HEK293 (cell line): Measurements from ENCODE around the gene BAIAP2L2.
A peak's percentile ranks its signal among the peaks of the same experiment; 100 is the strongest.

Experiments
- CTCF ChIA-PET: fragments of 350-600 bp; formaldehyde crosslinking; extraction: SDS; loops from one replicate; lab custom pipeline; 2021; ENCODE audit warnings: antibody characterized with exemption; lab: Yijun Ruan, JAX
- POLR2A ChIA-PET: fragments of 300-600 bp; formaldehyde crosslinking; extraction: SDS; loops from one replicate; lab custom pipeline; 2020; ENCODE audit warnings: antibody characterized with exemption, inconsistent platforms; lab: Yijun Ruan, JAX
- H3K27ac ChIP-seq: fragments of 200-500 bp; sonication (Bioruptor generic); 2 replicates; pipeline ENCODE4 v1.5.1; 2014; ENCODE audit warnings: low read depth, low read length, control low read depth, inconsistent platforms; ENCODE audit errors: extremely low read depth
- H3K36me3 ChIP-seq, 2 experiments: fragments of 200-500 bp in 1 of 2; sonication (Bioruptor generic) in 1 of 2; 1 replicate in 1 of 2; 2 replicates in 1 of 2; pipeline ENCODE4 v1.5.1; 2014 to 2017; ENCODE audit warnings: inconsistent platforms in 2 of 2, low read length in 2 of 2; ENCODE audit not compliant: control insufficient read depth in 2 of 2, insufficient read depth in 1 of 2
- H3K4me1 ChIP-seq: fragments of 200-500 bp; sonication (Bioruptor generic); 2 replicates; pipeline ENCODE4 v1.5.1; 2014; ENCODE audit warnings: mild to moderate bottlenecking, low read length, inconsistent platforms; ENCODE audit not compliant: control insufficient read depth, insufficient read depth
- H3K4me3 ChIP-seq: 2 replicates; pipeline ENCODE4 v1.5.1; 2011; ENCODE audit warnings: low read depth, mild to moderate bottlenecking, control low read depth, low read length, moderate library complexity
- H3K9me3 ChIP-seq: fragments of 200-500 bp; sonication (Bioruptor generic); 2 replicates; pipeline ENCODE4 v1.5.1; 2014; ENCODE audit warnings: low read depth, low read length, inconsistent platforms; ENCODE audit not compliant: control insufficient read depth, insufficient read depth
- REPIN1 ChIP-seq: fragments of 450-650 bp; formaldehyde crosslinking; IDR thresholded peaks from 2 replicates; pipeline ENCODE4 v1.5.1; 2017; ENCODE audit warnings: missing biosample characterization, missing genetic modification characterization, low read depth
- SP7 ChIP-seq: fragments of 450-650 bp; formaldehyde crosslinking; IDR thresholded peaks from 2 replicates; pipeline ENCODE4 v1.5.1; 2016; ENCODE audit warnings: missing biosample characterization, missing genetic modification characterization
- ZNF221 ChIP-seq: fragments of 450-650 bp; formaldehyde crosslinking; IDR thresholded peaks from 2 replicates; pipeline ENCODE4 v1.5.1; 2017; ENCODE audit warnings: missing biosample characterization, missing genetic modification characterization, borderline replicate concordance
- ZNF23 ChIP-seq: fragments of 450-650 bp; formaldehyde crosslinking; IDR thresholded peaks from 2 replicates; pipeline ENCODE4 v1.5.1; 2016; ENCODE audit warnings: missing biosample characterization, missing genetic modification characterization, borderline replicate concordance
- ZNF510 ChIP-seq: fragments of 450-650 bp; formaldehyde crosslinking; IDR thresholded peaks from 2 replicates; pipeline ENCODE4 v1.5.1; 2018; ENCODE audit warnings: mild to moderate bottlenecking, missing genetic modification characterization, missing biosample characterization; ENCODE audit not compliant: insufficient replicate concordance
- ZNF558 ChIP-seq: fragments of 450-650 bp; formaldehyde crosslinking; IDR thresholded peaks from 2 replicates; pipeline ENCODE4 v1.5.1; 2016; ENCODE audit warnings: missing biosample characterization, missing genetic modification characterization
- ZNF660 ChIP-seq: fragments of 450-650 bp; IDR thresholded peaks from 2 replicates; pipeline ENCODE4 v1.5.1; 2018; ENCODE audit warnings: missing biosample characterization, mild to moderate bottlenecking, missing genetic modification characterization
- ZNF791 ChIP-seq: fragments of 450-650 bp; formaldehyde crosslinking; IDR thresholded peaks from 2 replicates; pipeline ENCODE4 v1.5.1; 2016; ENCODE audit warnings: missing biosample characterization, missing genetic modification characterization
- TF ChIP-seq, protein P1 (sequence below): fragments of 450-650 bp; formaldehyde crosslinking; conservative IDR thresholded peaks from 2 replicates; pipeline ENCODE4 v1.5.1; 2016; ENCODE audit warnings: low read depth, missing biosample characterization, missing genetic modification characterization
- TF ChIP-seq, protein P2 (sequence below): fragments of 450-650 bp; formaldehyde crosslinking; IDR thresholded peaks from 2 replicates; pipeline ENCODE4 v1.5.1; 2016; ENCODE audit warnings: missing biosample characterization, missing genetic modification characterization
- TF ChIP-seq, protein P3 (sequence below): fragments of 450-650 bp; formaldehyde crosslinking; optimal IDR thresholded peaks from 2 replicates; pipeline ENCODE3; 2016; ENCODE audit warnings: missing biosample characterization, mild to moderate bottlenecking, missing genetic modification characterization
- TF ChIP-seq, protein P4 (sequence below): fragments of 450-650 bp; formaldehyde crosslinking; IDR thresholded peaks from 2 replicates; pipeline ENCODE4 v1.5.1; 2016; ENCODE audit warnings: missing biosample characterization, missing genetic modification characterization
- TF ChIP-seq, protein P5 (sequence below): IDR thresholded peaks from 2 replicates; pipeline ENCODE4 v1.6.1; 2011; ENCODE audit warnings: mild to moderate bottlenecking, low read depth, low read length, borderline replicate concordance
- TF ChIP-seq, protein P6 (sequence below): fragments of 450-650 bp; formaldehyde crosslinking; IDR thresholded peaks from 2 replicates; pipeline ENCODE4 v1.5.1; 2017; ENCODE audit warnings: missing biosample characterization, missing genetic modification characterization

BAIAP2L2 gene

DNA sequence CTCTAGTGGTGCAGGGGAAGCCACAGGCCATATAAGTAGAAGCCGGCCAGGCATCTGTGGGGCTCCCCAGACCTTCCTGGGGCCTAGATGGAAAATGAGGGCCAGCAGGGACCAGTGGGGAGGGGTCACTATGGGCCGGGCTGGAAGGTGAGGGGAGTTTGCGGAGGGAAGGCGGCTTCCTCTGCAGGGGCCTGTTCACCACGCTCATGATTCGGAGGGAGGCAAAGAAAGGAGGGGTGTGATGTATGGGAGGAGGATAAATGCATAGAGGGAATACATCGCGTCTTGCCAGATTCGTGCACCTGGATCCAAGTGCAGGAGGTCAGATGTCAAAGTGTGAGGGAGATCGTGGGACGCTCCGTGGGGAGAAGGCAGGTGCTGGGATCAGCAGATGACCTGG, 33.4 kb downstream of the BAIAP2L2 start:
- Histone ChIP-seq H3K9me3 (no peaks in the 10 kb centered on the region), H3K4me3 (no peak overlapping the region), H3K4me1 (no peaks in the 10 kb centered on the region), H3K36me3 (peaks cover 3 to 57% of the 10 kb centered on the region in 2 experiments; a peak in 1 of 3 replicates), H3K27ac (no peak overlapping the region)
- CTCF ChIA-PET: no interaction called here
- POLR2A ChIA-PET: no interaction called here
- no peak for TF ChIP-seq SP7
- TF ChIP-seq ZNF660 (tag by site-specific recombination): no peak
- TF ChIP-seq ZNF23: no peak
- TF ChIP-seq, protein P1, sequence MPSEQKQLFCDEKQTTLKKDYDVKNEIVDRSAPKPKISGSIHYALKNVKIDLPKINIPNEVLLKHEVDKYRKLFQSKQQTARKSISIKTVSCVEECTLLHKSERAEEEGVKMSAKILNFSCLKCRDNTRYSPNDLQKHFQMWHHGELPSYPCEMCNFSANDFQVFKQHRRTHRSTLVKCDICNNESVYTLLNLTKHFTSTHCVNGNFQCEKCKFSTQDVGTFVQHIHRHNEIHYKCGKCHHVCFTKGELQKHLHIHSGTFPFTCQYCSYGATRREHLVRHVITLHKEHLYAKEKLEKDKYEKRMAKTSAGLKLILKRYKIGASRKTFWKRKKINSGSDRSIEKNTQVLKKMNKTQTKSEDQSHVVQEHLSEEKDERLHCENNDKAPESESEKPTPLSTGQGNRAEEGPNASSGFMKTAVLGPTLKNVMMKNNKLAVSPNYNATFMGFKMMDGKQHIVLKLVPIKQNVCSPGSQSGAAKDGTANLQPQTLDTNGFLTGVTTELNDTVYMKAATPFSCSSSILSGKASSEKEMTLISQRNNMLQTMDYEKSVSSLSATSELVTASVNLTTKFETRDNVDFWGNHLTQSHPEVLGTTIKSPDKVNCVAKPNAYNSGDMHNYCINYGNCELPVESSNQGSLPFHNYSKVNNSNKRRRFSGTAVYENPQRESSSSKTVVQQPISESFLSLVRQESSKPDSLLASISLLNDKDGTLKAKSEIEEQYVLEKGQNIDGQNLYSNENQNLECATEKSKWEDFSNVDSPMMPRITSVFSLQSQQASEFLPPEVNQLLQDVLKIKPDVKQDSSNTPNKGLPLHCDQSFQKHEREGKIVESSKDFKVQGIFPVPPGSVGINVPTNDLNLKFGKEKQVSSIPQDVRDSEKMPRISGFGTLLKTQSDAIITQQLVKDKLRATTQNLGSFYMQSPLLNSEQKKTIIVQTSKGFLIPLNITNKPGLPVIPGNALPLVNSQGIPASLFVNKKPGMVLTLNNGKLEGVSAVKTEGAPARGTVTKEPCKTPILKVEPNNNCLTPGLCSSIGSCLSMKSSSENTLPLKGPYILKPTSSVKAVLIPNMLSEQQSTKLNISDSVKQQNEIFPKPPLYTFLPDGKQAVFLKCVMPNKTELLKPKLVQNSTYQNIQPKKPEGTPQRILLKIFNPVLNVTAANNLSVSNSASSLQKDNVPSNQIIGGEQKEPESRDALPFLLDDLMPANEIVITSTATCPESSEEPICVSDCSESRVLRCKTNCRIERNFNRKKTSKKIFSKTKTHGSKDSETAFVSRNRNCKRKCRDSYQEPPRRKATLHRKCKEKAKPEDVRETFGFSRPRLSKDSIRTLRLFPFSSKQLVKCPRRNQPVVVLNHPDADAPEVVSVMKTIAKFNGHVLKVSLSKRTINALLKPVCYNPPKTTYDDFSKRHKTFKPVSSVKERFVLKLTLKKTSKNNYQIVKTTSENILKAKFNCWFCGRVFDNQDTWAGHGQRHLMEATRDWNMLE (tag by site-specific recombination): no peak
- TF ChIP-seq ZNF221 (tag by site-specific recombination): no peak
- TF ChIP-seq, protein P2, sequence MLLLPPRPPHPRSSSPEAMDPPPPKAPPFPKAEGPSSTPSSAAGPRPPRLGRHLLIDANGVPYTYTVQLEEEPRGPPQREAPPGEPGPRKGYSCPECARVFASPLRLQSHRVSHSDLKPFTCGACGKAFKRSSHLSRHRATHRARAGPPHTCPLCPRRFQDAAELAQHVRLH: no peak
- TF ChIP-seq, protein P3, sequence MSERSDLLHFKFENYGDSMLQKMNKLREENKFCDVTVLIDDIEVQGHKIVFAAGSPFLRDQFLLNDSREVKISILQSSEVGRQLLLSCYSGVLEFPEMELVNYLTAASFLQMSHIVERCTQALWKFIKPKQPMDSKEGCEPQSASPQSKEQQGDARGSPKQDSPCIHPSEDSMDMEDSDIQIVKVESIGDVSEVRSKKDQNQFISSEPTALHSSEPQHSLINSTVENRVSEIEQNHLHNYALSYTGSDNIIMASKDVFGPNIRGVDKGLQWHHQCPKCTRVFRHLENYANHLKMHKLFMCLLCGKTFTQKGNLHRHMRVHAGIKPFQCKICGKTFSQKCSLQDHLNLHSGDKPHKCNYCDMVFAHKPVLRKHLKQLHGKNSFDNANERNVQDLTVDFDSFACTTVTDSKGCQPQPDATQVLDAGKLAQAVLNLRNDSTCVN: no peak
- TF ChIP-seq, protein P4, sequence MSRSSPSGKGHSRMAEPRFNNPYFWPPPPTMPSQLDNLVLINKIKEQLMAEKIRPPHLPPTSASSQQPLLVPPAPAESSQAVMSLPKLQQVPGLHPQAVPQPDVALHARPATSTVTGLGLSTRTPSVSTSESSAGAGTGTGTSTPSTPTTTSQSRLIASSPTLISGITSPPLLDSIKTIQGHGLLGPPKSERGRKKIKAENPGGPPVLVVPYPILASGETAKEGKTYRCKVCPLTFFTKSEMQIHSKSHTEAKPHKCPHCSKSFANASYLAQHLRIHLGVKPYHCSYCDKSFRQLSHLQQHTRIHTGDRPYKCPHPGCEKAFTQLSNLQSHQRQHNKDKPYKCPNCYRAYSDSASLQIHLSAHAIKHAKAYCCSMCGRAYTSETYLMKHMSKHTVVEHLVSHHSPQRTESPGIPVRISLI (tag by site-specific recombination): no peak
- no peak for TF ChIP-seq ZNF791 (tag by site-specific recombination)
- TF ChIP-seq ZNF510 (tag by site-specific recombination): no peak
- TF ChIP-seq, protein P5, sequence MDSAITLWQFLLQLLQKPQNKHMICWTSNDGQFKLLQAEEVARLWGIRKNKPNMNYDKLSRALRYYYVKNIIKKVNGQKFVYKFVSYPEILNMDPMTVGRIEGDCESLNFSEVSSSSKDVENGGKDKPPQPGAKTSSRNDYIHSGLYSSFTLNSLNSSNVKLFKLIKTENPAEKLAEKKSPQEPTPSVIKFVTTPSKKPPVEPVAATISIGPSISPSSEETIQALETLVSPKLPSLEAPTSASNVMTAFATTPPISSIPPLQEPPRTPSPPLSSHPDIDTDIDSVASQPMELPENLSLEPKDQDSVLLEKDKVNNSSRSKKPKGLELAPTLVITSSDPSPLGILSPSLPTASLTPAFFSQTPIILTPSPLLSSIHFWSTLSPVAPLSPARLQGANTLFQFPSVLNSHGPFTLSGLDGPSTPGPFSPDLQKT: no peak
- TF ChIP-seq ZNF558 (tag by site-specific recombination): no peak

DNA sequence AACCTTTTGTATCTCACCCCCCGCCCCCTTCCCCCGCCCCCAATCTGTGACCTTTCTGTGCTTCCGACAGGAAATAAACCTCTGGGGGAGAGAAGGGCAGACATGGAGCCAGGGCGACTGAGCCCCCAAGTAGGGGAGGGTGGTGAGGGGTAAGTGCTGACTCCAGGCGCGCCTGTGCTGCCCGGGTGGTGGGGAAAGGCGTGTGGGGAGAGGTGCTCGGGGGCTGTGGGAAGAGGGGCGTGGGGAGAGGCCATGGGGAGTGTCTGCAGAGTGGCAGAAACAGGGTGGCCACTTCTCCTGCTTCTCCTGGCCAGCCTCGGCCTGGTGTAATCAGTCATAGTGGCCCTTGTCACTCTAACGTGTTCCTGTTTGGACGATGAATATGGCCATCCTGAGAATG, 34.5 kb downstream of the BAIAP2L2 start:
- POLR2A ChIA-PET: no interaction called here
- no peak overlapping the region for H3K27ac ChIP-seq
- TF ChIP-seq, protein P6, sequence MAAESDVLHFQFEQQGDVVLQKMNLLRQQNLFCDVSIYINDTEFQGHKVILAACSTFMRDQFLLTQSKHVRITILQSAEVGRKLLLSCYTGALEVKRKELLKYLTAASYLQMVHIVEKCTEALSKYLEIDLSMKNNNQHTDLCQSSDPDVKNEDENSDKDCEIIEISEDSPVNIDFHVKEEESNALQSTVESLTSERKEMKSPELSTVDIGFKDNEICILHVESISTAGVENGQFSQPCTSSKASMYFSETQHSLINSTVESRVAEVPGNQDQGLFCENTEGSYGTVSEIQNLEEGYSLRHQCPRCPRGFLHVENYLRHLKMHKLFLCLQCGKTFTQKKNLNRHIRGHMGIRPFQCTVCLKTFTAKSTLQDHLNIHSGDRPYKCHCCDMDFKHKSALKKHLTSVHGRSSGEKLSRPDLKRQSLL (tag by site-specific recombination): 0 out of 2 replicates have a peak, but pooled peaks have one; percentile 19
- TF ChIP-seq REPIN1 (tag by site-specific recombination): no peak
- peaks cover 3 to 64% of the 10 kb centered on the region in 2 experiments; a peak in 2 of 3 replicates for H3K36me3 ChIP-seq
- CTCF ChIA-PET: no interaction called here
- no peaks in the 10 kb centered on the region for H3K9me3 ChIP-seq
- H3K4me3 ChIP-seq: no peak overlapping the region
- no peaks in the 10 kb centered on the region for H3K4me1 ChIP-seq
